ENCODE data around the gene LRRC56.
"Not testable (repeated sequence)": the region's sequence is repeated elsewhere in the genome, so short reads cannot be mapped to it uniquely, and the experiment has no call there.

The LRRC56 gene

DNA sequence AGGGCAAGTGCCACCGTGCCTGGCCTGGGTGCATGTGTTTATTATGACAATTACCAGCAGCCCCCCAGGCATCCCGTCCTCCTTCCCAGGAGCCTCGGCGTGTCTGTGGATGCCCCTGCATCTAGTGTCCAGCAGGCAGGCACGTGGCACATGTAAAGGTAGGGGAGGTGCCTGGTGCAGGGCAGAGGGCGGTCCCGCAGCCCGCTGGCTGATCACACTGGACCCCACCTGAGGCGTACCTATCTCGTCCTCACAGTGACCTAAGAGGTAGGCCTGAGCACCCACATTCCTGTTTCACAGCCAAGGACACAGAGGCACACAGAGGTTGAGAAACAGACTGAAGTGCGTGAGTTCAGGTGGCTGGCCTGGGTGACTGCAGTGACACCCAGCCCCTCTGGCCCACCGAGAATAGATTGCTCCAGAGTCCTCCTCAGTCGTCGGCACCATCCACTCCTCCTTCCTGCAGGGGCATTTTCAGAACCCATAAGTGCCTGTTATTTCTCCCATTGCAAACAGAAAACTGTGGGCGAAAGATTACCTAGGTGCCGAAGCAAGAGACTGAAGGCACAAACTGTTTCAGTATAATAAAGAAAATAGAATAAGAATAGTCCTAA is 35.9 kb downstream of the LRRC56 start:
- H3K79me1 ChIP-seq (ENCODE audit: low read depth, low read length), result peaks cover 11% of the 10 kb centered on the region
- no CpG with 5 or more reads among the region's 16 CpGs for WGBS, 2 donors (ENCODE audit: extremely low coverage in 2 of 2, insufficient read length in 2 of 2, insufficient replicate concordance in 1 of 2)
- peak overlapping the region; percentile 3 for H3K18ac ChIP-seq (ENCODE audit: low read length)
- no peak overlapping the region for H2AFZ ChIP-seq (ENCODE audit: low read length)
- H2BK120ac ChIP-seq (ENCODE audit: low read depth, low read length), result no peak overlapping the region
- peak overlapping the region; percentile 37 for H2BK15ac ChIP-seq (ENCODE audit: low read length)
- H2BK5ac ChIP-seq (ENCODE audit: low read length), result no peak overlapping the region
- H4K91ac ChIP-seq (ENCODE audit: low read depth, low read length, poor library complexity), result no peak overlapping the region
- no peak overlapping the region for H3K27ac ChIP-seq (replicated peaks; ENCODE audit: low read length)
- H2BK12ac ChIP-seq (ENCODE audit: low read length), result no peak overlapping the region
- no peak overlapping the region for H3K4ac ChIP-seq (ENCODE audit: low read length)
- no peak overlapping the region for H3K4me3 ChIP-seq (ENCODE audit: low read length in 2 of 2)
- peaks cover 0 to 5% of the 10 kb centered on the region in 2 donors for H3K36me3 ChIP-seq (replicated peaks in 1 of 2; ENCODE audit: control insufficient read depth in 2 of 2, insufficient read depth in 2 of 2, low read length in 2 of 2)
- no peak overlapping the region for H3K9ac ChIP-seq (ENCODE audit: low read depth, low read length, poor library complexity)
- peak overlapping the region; percentile 63 for H2AK5ac ChIP-seq (ENCODE audit: low read depth, low read length)
- H3K27me3 ChIP-seq (ENCODE audit: control insufficient read depth in 3 of 3, insufficient read depth in 3 of 3, low read depth in 1 of 3, low read length in 3 of 3), result peaks cover 3 to 29% (median 13%) of the 10 kb centered on the region in 3 experiments
- DNase-seq (ENCODE audit: low spot score), result no peak
- no peaks in the 10 kb centered on the region for H3K9me3 ChIP-seq (replicated peaks in 1 of 2; ENCODE audit: control insufficient read depth in 2 of 2, insufficient read depth in 1 of 2, low read depth in 1 of 2, low read length in 2 of 2)
- peaks cover 34 to 38% of the 10 kb centered on the region in 2 donors for H3K4me1 ChIP-seq (ENCODE audit: control insufficient read depth in 2 of 2, insufficient read depth in 1 of 2, low read depth in 1 of 2, low read length in 2 of 2)
- H4K8ac ChIP-seq (ENCODE audit: low read depth, low read length), result no peak overlapping the region
- H3K23ac ChIP-seq (ENCODE audit: low read depth, low read length, poor library complexity), result peak overlapping the region; percentile 55
- no peak overlapping the region for H3K14ac ChIP-seq (ENCODE audit: low read length)
- H3K4me2 ChIP-seq (ENCODE audit: insufficient read depth, low read length, poor library complexity, severe bottlenecking), result no peak overlapping the region

DNA sequence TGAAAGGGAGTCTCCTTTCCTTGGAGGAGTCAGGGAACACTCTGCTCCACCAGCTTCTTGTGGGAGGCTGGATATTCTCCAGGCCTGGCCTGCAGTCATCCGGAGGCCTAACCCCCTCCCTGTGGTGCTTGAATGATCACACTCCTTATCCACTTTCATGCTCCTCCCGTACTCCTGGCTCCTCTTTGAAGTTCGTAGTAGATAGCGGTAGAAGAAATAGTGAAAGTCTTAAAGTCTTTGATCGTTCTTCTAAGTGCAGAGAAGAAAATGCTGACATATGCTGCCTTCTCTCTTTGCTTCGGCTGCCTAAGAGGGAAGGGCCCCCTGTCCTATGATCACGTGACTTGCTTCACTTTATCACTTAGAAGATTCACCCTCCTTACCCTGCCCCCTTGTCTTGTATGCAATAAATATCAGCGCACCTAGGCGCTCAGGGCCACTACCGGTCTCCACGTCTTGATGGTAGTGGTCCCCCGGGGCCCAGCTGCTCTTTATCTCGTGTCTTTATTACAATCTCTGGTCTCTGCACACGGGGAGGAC is 36.8 kb downstream of the LRRC56 start:
- H4K8ac ChIP-seq (ENCODE audit: low read depth, low read length); H4K91ac ChIP-seq (ENCODE audit: low read depth, low read length, poor library complexity); H3K14ac ChIP-seq (ENCODE audit: low read length); H2BK120ac ChIP-seq (ENCODE audit: low read depth, low read length); DNase-seq (ENCODE audit: low spot score); H3K9me3 ChIP-seq (replicated peaks in 1 of 2; ENCODE audit: control insufficient read depth in 2 of 2, insufficient read depth in 1 of 2, low read depth in 1 of 2, low read length in 2 of 2); H3K9ac ChIP-seq (ENCODE audit: low read depth, low read length, poor library complexity); H2AK5ac ChIP-seq (ENCODE audit: low read depth, low read length); H2BK5ac ChIP-seq (ENCODE audit: low read length); H3K36me3 ChIP-seq (replicated peaks in 1 of 2; ENCODE audit: control insufficient read depth in 2 of 2, insufficient read depth in 2 of 2, low read length in 2 of 2); H3K4ac ChIP-seq (ENCODE audit: low read length); H3K18ac ChIP-seq (ENCODE audit: low read length); H2BK12ac ChIP-seq (ENCODE audit: low read length); H3K4me2 ChIP-seq (ENCODE audit: insufficient read depth, low read length, poor library complexity, severe bottlenecking); H3K23ac ChIP-seq (ENCODE audit: low read depth, low read length, poor library complexity); H3K27ac ChIP-seq (replicated peaks; ENCODE audit: low read length); H3K4me3 ChIP-seq (ENCODE audit: low read length in 2 of 2): not testable (repeated sequence)
- peaks cover 31 to 37% of the 10 kb centered on the region in 2 donors for H3K4me1 ChIP-seq (ENCODE audit: control insufficient read depth in 2 of 2, insufficient read depth in 1 of 2, low read depth in 1 of 2, low read length in 2 of 2)
- H3K79me1 ChIP-seq (ENCODE audit: low read depth, low read length), result peaks cover 14% of the 10 kb centered on the region
- peak overlapping the region; percentile 75 for H2BK15ac ChIP-seq (ENCODE audit: low read length)
- peak overlapping the region; percentile 100 for H2AFZ ChIP-seq (ENCODE audit: low read length)
- peaks cover 3 to 29% (median 13%) of the 10 kb centered on the region in 3 experiments for H3K27me3 ChIP-seq (ENCODE audit: control insufficient read depth in 3 of 3, insufficient read depth in 3 of 3, low read depth in 1 of 3, low read length in 3 of 3)
- no CpG with 5 or more reads among the region's 14 CpGs for WGBS, 2 donors (ENCODE audit: extremely low coverage in 2 of 2, insufficient read length in 2 of 2, insufficient replicate concordance in 1 of 2)

DNA sequence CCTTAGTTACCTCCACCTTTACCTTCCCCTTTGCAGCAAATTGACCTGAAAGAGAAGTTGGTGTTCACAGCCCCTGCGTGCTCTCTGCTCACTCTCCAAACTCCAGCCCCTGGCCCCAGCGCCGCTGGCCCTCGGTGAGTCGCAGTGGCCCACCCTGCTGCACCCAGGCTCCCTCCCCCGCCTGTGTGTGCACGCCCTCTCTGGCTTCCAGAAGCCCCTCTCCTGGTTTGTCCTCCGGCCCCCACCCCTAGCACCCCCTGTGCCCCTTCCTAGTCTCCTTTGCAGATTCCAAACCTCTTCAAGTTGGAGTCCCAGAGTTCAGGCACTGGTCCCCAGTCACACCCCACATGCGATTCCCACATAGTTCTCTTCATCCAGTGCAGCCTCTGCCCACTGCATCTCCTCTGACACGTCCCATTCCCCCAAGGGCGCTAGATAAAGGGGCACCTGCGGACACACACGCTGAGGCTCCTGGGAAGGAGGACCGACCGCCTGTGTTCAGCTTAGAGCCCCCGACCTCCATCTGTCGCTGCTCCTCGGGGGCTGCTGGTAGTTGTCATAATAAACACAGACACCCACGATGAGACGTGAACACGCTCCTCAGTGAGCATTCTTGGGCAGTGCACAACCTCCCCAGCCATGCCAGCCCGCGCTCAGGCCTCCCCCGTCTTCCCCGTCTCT is 37.4 kb downstream of the LRRC56 start:
- Histone ChIP-seq H2BK120ac (ENCODE audit: low read depth, low read length) (no peak overlapping the region), H3K14ac (ENCODE audit: low read length) (no peak overlapping the region), H2BK5ac (ENCODE audit: low read length) (peak overlapping the region; percentile 22), H2BK15ac (ENCODE audit: low read length) (peak overlapping the region; percentile 75), H3K4ac (ENCODE audit: low read length) (no peak overlapping the region), H3K4me1 (ENCODE audit: control insufficient read depth in 2 of 2, insufficient read depth in 1 of 2, low read depth in 1 of 2, low read length in 2 of 2) (peaks cover 26 to 31% of the 10 kb centered on the region in 2 donors), H3K18ac (ENCODE audit: low read length) (peak overlapping the region; percentile 5), H3K27me3 (ENCODE audit: control insufficient read depth in 3 of 3, insufficient read depth in 3 of 3, low read depth in 1 of 3, low read length in 3 of 3) (peaks cover 3 to 29% (median 13%) of the 10 kb centered on the region in 3 experiments), H3K23ac (ENCODE audit: low read depth, low read length, poor library complexity) (peak overlapping the region; percentile 0), H3K4me3 (ENCODE audit: low read length in 2 of 2) (peak overlapping the region; percentile 86 to 96), H2BK12ac (ENCODE audit: low read length) (no peak overlapping the region), H2AK5ac (ENCODE audit: low read depth, low read length) (peak overlapping the region; percentile 81), H3K9me3 (replicated peaks in 1 of 2; ENCODE audit: control insufficient read depth in 2 of 2, insufficient read depth in 1 of 2, low read depth in 1 of 2, low read length in 2 of 2) (no peaks in the 10 kb centered on the region), H4K8ac (ENCODE audit: low read depth, low read length) (no peak overlapping the region), H3K36me3 (replicated peaks in 1 of 2; ENCODE audit: control insufficient read depth in 2 of 2, insufficient read depth in 2 of 2, low read length in 2 of 2) (peaks cover 3 to 9% of the 10 kb centered on the region in 2 donors), H3K4me2 (ENCODE audit: insufficient read depth, low read length, poor library complexity, severe bottlenecking) (peak overlapping the region; percentile 94), H3K79me1 (ENCODE audit: low read depth, low read length) (peaks cover 20% of the 10 kb centered on the region), H3K27ac (replicated peaks; ENCODE audit: low read length) (no peak overlapping the region), H4K91ac (ENCODE audit: low read depth, low read length, poor library complexity) (no peak overlapping the region), H3K9ac (ENCODE audit: low read depth, low read length, poor library complexity) (peak overlapping the region; percentile 77), H2AFZ (ENCODE audit: low read length) (peak overlapping the region; percentile 100)
- no peak for DNase-seq (ENCODE audit: low spot score)
- no CpG with 5 or more reads among the region's 25 CpGs for WGBS, 2 donors (ENCODE audit: extremely low coverage in 2 of 2, insufficient read length in 2 of 2, insufficient replicate concordance in 1 of 2)

Measured in neuronal stem cell (in vitro differentiated cells).